Measurements from ENCODE around the gene APC2.

APC2 gene

GRCh38 chr19:1445932-1446712, 3.8 kb upstream of the APC2 start:
- DNase-seq (ENCODE audit: low read depth, low spot score): no peak

- no peak for DNase-seq (ENCODE audit: low read depth, low spot score)
Observed at GRCh38 chr19:1446713-1447481, 3.0 kb upstream of the APC2 start.

GRCh38 chr19:1447504-1447903, 2.4 kb upstream of the APC2 start:
- no peak for DNase-seq (ENCODE audit: low read depth, low spot score)

GRCh38 chr19:1447944-1448343, 2.0 kb upstream of the APC2 start:
- DNase-seq (ENCODE audit: low read depth, low spot score): no peak

GRCh38 chr19:1450735-1451731, 1.1 kb downstream of the APC2 start:
- no peak for DNase-seq (ENCODE audit: low read depth, low spot score)

GRCh38 chr19:1451916-1452801, 2.2 kb downstream of the APC2 start:
- no peak for DNase-seq (ENCODE audit: low read depth, low spot score)

GRCh38 chr19:1452802-1453524, 3.0 kb downstream of the APC2 start:
- DNase-seq (ENCODE audit: low read depth, low spot score): no peak

GRCh38 chr19:1453525-1454364, 3.8 kb downstream of the APC2 start:
- DNase-seq (ENCODE audit: low read depth, low spot score): no peak

GRCh38 chr19:1455002-1455335, 5.0 kb downstream of the APC2 start:
- DNase-seq (ENCODE audit: low read depth, low spot score): no peak

- DNase-seq (ENCODE audit: low read depth, low spot score): peak; percentile 94
Observed at GRCh38 chr19:1455336-1456120, 5.6 kb downstream of the APC2 start.

- DNase-seq (ENCODE audit: low read depth, low spot score): no peak
Observed at GRCh38 chr19:1456121-1456900, 6.4 kb downstream of the APC2 start.

- DNase-seq (ENCODE audit: low read depth, low spot score): peak; percentile 76
Observed at GRCh38 chr19:1457031-1457739, 7.3 kb downstream of the APC2 start.

GRCh38 chr19:1457892-1458291, 8.0 kb downstream of the APC2 start:
- DNase-seq (ENCODE audit: low read depth, low spot score): no peak

- DNase-seq (ENCODE audit: low read depth, low spot score): no peak
Observed at GRCh38 chr19:1459479-1459878, 9.6 kb downstream of the APC2 start.

GRCh38 chr19:1460033-1460995, 10.4 kb downstream of the APC2 start:
- DNase-seq (ENCODE audit: low read depth, low spot score): no peak

- no peak for DNase-seq (ENCODE audit: low read depth, low spot score)
Observed at GRCh38 chr19:1461862-1462261, 11.9 kb downstream of the APC2 start.

All from ELF-1 (cell line).